Measurements from ENCODE around the gene KCNIP1.

Gene KCNIP1

DNA sequence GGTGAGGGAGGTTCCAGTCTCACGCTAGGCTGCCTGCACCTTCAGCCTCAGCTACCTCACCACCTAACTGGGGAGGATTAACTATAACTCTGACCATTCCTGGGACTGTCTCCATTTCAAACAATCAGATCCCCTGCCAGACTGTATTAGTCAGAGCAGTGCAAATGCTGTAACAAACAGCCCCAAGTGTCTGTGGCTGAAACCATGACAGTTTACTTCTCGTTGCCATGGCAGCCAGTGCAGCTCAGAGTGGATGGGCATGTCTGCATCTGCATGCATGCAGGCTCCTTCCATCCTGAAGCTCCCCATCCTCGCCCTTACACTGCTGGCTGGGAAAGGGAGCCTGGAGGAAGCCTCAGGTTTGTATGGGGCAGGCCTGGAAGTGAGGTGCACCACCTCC lies 86.7 kb downstream of the KCNIP1 start:
- in situ Hi-C loops (cut with MboI; ENCODE audit: low sequenced_read_pairs), result no loop called here

DNA sequence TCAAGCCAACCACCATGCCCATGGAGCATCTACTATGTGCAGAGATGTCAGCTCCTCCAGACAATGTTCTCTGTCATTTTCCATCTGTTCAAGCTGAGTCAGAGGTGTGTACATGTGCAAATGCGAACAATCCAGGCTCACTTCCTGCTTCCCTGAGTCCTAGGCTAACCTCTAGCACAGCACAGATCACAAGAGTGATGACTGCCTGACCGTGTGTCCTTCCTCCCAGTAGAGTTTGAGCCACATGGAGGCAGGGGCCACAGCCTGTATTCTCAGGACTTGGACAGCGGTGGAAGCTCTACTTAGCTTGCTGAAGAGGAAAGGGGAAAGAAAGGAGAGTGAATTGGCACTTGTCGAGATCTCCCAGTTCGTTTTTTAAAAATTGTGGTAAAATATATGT lies 87.2 kb downstream of the KCNIP1 start:
- in situ Hi-C loops (cut with MboI; ENCODE audit: low sequenced_read_pairs), result no loop called here

DNA sequence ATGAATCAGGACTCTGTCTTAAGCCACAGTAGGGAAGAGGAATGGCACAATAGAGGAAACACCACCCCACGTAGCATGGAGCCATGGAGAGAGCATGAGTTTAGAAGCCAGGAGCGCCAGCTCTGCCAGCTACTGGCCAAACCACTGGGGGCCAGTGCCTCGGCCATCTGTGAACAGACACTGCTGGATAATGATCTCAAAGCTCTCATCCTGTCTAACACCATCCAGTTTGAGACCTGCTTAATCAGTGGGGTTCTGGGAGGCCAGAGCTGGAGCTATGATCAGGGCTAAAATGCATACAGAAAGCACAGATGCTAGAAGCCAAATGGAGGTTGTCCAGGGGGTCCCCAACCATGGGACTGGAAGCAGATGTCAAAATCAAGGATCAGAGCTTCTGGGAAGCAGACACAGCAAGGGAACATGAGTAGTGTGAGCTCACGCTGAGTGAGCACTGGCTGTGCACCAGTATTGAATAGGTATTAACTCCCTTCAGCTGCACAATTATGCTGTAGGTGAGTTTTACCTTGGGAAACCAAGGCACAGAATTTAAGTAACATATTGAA lies 92.7 kb downstream of the KCNIP1 start:
- in situ Hi-C loops (cut with MboI; ENCODE audit: low sequenced_read_pairs), result no loop called here

DNA sequence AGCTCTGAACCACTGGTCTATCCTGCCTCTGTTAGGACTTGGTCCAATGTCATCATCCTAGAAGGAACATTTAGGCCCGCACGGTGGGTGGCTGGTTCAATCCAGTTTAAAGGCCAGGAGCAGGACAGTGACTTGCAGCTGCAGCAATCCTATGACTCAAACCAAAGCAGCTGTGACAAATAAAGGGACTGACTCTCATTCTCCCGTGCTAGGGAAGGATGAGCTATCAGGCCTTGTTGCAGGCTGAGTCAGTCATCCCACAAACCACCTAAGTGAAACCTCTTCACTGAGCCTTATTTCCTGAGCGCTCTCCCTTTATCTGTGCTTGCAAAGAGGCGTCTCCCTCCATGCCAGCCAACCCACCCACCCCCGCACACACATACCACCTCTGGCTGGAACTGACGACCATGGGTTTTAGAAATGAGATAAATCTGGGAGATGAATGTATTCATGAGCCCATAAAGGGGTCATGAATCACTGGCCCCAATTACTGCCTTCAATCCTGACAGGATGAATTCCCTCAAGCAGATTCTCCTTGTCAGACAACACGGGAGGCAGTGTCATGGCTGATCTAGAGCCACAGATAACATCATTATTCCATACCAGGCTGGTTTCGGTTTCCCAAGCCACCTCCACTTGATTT lies 93.4 kb downstream of the KCNIP1 start:
- in situ Hi-C loops (cut with MboI; ENCODE audit: low sequenced_read_pairs), result no loop called here

DNA sequence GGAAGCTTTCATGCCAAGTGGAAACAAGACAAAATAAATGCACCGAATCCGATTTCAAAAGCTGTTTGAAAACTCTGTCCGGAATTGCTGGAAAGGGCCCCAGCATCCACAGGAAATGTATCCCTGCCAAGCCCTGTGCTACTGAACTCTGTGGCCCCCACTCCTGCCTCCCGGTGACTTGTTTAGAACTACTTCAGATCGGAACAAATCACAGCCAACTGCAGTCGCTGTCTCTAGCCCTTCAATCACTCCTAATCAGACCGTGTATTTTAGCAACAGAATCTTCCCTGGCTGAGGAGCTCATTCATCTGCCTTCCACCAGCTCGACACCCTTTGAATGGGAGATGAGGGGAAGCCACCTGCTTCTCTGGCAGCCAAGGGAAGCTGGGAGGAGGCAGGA lies 94.1 kb downstream of the KCNIP1 start:
- in situ Hi-C loops (cut with MboI; ENCODE audit: low sequenced_read_pairs), result no loop called here

DNA sequence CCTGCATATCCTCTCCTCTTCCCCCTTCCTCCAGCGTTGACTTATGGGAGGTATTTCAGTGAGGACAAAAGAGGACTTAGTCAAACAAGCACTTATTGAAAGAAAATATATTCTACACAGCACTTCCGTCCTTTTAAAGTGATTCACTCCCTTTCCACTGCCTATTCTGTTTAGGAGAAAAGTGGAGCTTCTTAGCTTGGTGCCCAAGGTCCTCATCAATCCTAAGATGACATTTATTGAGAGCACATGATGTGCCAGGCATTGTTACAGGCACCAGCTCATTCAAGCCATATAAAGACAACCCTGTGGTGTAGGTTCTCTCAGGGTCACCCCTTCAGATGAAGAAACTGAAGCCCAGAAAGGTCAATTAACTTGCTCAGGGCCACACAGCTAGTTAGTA lies 95.9 kb downstream of the KCNIP1 start:
- in situ Hi-C loops (cut with MboI; ENCODE audit: low sequenced_read_pairs), result loop anchor here (25.0 kb wide), 1 partner anchor 387 kb away; no protein-coding TSS in a partner anchor

DNA sequence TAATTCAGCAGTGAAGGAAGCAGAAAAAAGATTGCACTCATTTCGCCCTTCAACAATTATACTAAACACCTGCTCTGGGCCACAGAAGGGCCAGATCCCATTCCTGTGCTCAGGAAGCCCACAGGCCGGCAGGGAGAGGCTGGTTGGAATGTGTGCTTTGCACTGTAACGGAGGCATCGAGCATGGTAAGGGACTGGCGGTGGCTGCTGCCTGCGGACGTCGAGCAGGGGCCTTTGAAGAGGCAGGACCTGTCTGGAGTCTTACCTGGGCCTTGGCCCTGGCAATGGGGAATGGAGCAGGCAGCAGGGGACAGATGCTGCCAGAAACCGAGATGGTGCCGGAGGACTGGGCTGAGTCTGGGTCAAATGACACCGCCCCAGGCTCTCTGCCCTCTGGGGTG lies 97.8 kb downstream of the KCNIP1 start:
- in situ Hi-C loops (cut with MboI; ENCODE audit: low sequenced_read_pairs), result loop anchor here (25.0 kb wide), 1 partner anchor 389 kb away; no protein-coding TSS in a partner anchor

DNA sequence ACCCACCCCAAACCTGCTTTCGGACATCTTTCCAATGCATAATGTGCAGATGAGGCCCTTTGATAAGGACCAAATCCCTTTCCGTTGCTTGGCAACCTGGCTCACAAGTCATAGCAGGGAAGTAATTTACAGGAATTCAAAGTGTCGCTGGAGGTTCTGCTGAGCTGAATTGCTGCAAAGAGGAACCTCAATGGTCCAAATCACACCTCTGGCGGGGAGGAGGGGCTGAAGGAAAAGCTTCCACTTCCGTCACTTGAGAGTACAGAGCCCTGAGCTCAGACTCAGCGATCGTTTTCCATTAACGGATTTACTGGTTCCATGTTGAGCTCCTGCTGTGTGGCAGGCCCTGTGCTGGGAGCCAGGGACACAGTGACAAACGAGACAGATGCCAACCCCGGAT lies 99.3 kb downstream of the KCNIP1 start:
- in situ Hi-C loops (cut with MboI; ENCODE audit: low sequenced_read_pairs), result loop anchor here (25.0 kb wide), 1 partner anchor 391 kb away; no protein-coding TSS in a partner anchor

DNA sequence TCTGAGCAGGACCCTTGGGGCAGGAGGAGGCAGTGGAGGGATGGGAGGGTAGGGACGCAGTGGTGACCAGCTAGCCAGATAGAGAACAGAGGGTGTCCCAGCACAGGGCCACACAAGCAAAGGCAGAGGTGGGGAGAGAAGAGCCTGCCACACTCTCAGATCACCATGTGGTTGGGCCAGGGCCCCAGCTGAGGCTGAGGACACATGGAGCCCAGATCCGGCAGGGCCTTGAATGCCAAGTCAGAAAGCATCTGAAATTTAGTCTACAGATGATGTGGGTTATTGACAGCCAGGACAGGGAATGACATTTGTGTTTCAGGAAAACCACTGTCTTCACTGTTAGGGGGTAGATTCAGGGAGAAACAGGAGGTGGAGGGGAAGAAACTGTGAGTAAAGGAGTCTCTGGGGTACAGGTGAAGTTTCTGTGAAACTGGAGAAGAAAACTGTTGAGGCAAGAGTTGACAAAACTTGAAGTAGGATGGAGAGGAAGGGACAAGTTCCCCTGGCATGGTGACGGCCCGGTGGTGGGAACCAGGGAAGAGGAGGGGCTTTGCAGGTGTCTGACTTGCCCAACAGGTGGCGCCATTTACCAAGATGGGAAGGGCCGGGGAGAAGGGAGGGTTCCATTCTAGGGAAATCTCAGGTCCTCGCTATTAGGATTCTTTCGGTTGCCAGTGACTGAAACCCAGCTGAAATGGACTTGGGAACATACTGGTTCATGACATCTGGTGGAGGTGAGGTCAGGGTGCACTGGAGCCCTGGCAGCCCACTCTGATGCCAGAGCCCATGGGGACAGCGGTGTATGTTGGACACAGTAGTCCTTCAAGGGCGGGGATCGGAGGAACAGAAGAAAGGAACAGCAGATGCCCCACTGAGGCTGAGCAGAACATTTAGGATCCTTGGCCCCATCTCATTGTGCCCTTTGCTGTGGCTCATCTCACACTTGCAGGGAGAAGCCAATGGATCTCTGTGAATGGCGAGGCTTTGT lies 100.1 kb downstream of the KCNIP1 start:
- in situ Hi-C loops (cut with MboI; ENCODE audit: low sequenced_read_pairs), result loop anchor here (25.0 kb wide), 1 partner anchor 392 kb away; no protein-coding TSS in a partner anchor

DNA sequence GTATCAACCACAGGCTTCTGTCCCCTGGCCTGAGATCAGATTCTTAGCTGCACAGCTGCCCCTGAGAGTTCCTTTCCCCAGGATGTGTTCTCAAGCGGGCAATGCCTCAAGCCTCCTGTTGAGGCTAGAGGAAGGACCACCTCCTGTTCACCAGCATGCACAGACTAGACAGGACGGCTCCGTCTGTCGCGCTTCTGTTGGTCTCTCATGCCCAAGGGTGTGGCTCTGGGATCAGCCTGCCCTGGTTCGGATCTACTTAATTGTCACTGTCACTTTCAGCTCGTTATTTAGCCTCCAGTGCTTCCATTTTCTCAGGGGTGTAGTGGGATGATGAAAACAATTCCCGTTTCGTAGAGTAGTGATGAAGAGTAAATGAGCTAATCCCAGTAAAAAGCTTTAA lies 103.1 kb downstream of the KCNIP1 start:
- in situ Hi-C loops (cut with MboI; ENCODE audit: low sequenced_read_pairs), result loop anchor here (25.0 kb wide), 1 partner anchor 395 kb away; no protein-coding TSS in a partner anchor

DNA sequence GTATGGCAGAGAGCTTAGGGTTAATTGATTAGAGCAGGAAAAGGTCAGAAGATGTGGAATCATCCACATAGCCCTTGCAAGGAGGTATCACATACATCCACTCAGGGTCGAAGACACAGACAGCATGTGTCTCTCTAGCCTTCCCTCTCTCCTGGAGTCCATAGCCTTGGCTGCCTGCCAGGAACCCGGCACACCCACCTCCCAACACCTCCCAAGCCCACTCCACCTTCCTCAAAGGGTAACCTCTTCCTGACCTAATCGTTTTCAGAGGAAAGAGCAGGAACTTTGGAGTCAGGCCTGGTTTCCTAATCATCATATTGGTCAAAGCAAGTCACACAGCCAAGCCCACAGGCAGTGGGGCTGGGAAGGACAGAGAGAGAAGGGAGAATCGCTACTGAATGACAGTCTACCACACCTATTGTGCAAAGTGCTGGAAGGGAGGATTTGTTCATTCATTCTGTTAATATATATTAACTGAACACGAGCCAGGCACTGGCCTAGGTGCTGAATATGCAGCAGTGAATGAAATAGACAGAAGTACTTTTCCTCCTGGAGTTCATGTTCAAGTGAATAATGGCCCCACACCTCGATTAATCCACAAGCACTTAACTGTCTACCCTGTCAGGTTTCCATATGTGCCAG lies 107.8 kb downstream of the KCNIP1 start:
- in situ Hi-C loops (cut with MboI; ENCODE audit: low sequenced_read_pairs), result loop anchor here (25.0 kb wide), 1 partner anchor 399 kb away; no protein-coding TSS in a partner anchor

DNA sequence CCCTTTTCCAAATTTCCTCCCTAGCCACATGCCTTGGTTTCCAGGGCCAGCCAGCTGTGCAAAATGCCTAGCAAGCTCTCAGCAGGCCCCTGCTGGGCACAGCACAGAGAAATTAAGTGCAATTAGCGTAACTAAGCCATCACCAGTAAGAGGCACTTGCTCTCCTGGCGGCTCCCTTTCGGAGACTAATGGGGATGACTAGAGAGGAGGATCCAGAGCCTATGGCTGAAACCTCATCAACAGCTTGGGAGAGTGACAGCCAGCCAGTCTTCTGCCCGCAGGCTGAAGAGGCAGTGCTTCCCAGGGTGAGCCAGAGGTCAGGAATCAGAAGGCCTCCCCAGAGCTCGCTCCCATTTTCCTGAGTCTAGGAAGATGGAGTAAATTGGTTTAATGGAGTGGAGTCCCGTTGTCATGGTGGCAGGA lies 108.4 kb downstream of the KCNIP1 start:
- in situ Hi-C loops (cut with MboI; ENCODE audit: low sequenced_read_pairs), result loop anchor here (25.0 kb wide), 1 partner anchor 400 kb away; no protein-coding TSS in a partner anchor

DNA sequence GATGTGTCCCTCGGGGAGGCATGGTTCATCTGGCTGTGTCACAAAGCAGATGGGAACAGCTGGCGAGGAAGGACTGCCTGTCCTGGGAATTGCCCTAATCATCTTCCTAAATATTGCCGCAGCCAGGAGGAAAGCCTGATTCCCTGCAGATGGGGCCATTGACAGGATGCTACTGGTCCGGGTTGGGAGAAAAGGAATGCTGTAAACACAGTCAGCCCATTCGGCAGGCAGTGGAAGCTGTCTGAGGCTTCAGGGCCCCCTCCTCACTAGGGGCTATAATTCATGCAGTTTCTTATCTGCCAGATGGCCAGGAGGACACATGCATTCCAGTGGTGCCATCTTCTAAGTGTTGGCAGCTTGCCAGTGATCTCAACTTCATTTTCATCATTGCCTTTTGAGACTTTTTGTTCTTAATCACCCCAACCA lies 110.3 kb downstream of the KCNIP1 start:
- in situ Hi-C loops (cut with MboI; ENCODE audit: low sequenced_read_pairs), result loop anchor here (25.0 kb wide), 1 partner anchor 402 kb away; no protein-coding TSS in a partner anchor

DNA sequence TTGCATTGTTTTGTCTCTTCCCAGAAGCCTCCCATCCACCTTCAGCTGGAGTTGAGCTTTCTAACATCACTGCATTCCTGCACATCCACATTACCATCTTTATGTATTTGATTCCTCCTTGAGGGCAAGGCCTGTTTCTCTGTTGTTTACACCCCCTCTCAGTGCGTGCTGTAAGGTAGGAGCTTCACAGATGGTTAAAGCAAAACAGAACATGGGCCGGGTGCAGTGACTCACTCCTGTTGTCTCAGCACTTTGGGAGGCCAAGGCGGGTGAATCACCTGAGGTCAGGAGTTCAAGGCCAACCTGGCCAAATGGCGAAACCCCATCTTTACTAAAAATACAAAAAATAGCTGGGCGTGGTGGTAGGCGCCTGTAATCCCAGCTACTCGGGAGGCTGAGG lies 110.9 kb downstream of the KCNIP1 start:
- in situ Hi-C loops (cut with MboI; ENCODE audit: low sequenced_read_pairs), result loop anchor here (25.0 kb wide), 1 partner anchor 402 kb away; no protein-coding TSS in a partner anchor

DNA sequence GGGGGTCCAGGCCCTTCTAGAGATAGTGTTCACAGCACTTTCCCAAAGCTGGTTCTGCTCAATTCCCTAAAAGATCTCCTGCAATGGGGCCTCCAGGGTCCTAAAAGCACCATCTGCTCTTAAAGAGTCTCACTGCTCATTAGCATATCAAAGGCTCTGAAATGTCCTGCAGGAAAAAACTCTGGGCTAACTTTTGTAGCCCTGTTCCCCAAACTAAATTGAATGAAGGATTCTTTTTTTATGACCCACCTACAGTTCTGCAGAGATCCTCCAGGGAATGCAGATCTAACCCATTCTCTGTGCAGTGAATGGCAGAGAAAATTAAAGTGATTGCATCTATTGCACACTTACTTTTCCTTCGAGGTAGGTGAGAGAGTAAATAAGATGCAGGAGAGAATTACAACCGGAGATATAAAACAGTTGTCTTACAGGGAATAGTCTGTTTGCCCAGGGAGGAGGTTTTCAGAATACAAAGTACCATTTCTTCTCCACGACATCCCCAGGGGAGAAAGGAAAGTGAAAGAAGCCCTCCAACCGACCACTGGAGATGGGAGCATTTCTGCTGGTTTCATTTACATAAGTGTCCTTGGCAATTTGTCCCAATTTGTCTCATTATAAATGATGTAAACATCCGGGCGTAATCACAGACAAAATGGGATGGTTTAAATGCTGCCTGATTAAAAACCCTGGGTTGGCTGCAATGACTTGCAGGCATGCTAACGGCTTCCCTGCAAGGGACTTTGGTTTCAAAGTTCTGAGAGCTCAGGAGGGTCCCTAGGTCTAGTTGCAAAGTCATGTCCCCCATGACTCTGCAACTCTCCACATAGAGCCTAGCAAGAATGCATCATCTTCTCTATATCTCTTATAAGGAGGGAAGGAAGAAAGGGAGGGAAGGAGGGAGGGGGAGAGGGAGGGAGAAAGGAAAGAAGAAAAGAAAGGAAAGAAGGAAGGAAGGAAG lies 114.0 kb downstream of the KCNIP1 start:
- in situ Hi-C loops (cut with MboI; ENCODE audit: low sequenced_read_pairs), result loop anchor here (25.0 kb wide), 1 partner anchor 406 kb away; no protein-coding TSS in a partner anchor

DNA sequence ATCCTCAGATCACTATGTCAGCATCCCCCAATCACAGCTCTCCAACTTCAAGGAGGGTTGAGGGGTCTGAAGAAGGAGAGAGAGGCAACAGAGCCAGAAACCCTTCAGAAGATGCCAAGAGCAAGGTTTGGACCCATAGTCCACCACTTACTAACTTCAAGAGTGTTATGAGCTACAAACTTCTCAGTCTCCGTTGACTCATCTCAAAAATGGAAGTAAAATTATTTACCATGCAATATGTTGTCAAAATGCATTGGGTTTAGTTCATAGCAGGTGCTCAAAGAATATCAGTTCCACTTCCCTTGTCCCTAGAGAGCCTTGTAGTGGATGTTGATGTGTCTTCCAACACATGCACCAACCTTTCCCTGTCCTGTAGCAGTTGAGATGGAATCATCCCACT lies 116.0 kb downstream of the KCNIP1 start:
- in situ Hi-C loops (cut with MboI; ENCODE audit: low sequenced_read_pairs), result loop anchor here (5.0 to 25.0 kb wide), 2 partner anchors 188 to 408 kb away; no protein-coding TSS in a partner anchor

DNA sequence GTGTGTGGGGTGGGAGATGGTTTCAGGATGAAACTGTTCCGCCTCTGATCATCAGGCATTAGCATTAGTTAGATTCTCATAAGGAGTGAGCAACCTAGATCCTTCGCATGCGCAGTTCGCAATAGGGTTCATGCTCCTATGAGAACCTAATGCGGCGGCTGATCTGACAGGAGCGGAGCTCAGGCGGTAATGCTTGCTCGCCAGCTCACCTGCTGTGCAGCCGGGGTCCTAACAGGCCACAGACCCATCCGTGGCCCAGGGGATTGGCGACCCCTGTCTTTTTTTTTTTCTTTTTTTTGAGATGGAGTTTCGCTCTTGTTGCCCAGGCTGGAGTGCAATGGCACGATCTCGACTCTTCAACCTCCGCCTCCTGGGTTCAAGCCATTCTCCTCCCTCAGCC lies 119.1 kb downstream of the KCNIP1 start:
- in situ Hi-C loops (cut with MboI; ENCODE audit: low sequenced_read_pairs), result loop anchor here (5.0 to 25.0 kb wide), 2 partner anchors 191 to 411 kb away; no protein-coding TSS in a partner anchor

DNA sequence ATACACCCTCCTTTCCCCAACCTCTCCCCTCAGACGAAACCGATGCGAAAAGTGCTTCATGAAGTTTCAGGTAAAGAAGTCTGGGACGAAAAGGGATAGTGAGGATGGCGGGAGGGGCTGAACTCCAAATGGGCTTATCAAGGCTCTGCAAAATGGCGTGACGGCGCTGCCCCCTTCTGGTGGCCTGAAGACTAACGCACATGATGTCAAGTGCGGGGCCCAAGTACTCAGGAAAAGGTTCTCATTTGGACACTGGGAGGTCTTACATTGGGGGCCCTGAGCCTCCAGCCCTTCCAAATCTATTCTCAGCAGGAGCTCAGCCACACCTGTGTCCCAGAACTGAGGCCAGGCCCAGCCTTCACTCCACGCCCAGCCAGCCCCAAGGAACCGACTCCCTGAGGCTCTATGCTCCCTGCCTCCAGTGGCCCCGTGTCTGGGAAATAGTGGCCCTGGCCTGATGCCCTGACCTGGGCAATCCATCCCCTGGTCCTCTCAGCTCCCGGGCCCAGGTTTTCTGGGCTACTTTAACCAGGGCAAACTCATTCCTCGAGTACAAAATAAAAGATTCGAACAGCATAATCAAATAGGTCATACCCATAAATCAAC lies 119.9 kb downstream of the KCNIP1 start:
- in situ Hi-C loops (cut with MboI; ENCODE audit: low sequenced_read_pairs), result loop anchor here (5.0 to 25.0 kb wide), 2 partner anchors 191 to 411 kb away; no protein-coding TSS in a partner anchor
